NCI-H2227 (cell line): ENCODE measurements around the gene TP53I11.

Experiments
- DNase-seq: peaks from one replicate; lab custom pipeline; 2025; ENCODE audit not compliant: unreplicated experiment; lab: John Stamatoyannopoulos, UW

TP53I11 gene

GRCh38 chr11:44889266-44889665 is 61.4 kb downstream of the TP53I11 start:
- DNase-seq = no peak

GRCh38 chr11:44887636-44888035 is 63.0 kb downstream of the TP53I11 start:
- DNase-seq = no peak

GRCh38 chr11:44886790-44887140 is 63.9 kb downstream of the TP53I11 start:
- no peak for DNase-seq

- no peak for DNase-seq
Observed at GRCh38 chr11:44885919-44886789, 64.5 kb downstream of the TP53I11 start.

GRCh38 chr11:44885065-44885810 is 65.4 kb downstream of the TP53I11 start:
- DNase-seq = no peak

GRCh38 chr11:44884056-44884455 is 66.6 kb downstream of the TP53I11 start:
- no peak for DNase-seq

GRCh38 chr11:44883277-44883676 is 67.4 kb downstream of the TP53I11 start:
- no peak for DNase-seq
